Suprapubic skin (tissue), 4 donors: ENCODE measurements around the gene PSMD3.

Experiments used
- EP300 ChIP-seq: sonication (generic); formaldehyde crosslinking; IDR thresholded peaks from one replicate; pipeline ENCODE4 v1.6.1; 2017; ENCODE audit warnings: antibody characterized with exemption
- POLR2A ChIP-seq, 2 donors: fragments of 450-650 bp; IDR thresholded peaks; one replicate each; pipeline ENCODE4 v1.6.1; 2017; ENCODE audit warnings: antibody characterized with exemption in 2 of 2, mild to moderate bottlenecking in 2 of 2, moderate library complexity in 2 of 2
- POLR2AphosphoS5 ChIP-seq, 3 donors: sonication (generic); formaldehyde crosslinking; IDR thresholded peaks; one replicate each; pipeline ENCODE4 v1.6.1; 2017; ENCODE audit warnings: antibody characterized with exemption in 3 of 3
- TF ChIP-seq, protein P1 (sequence below), 2 donors: fragments of 200-600 bp in 1 of 2; fragments of 450-650 bp in 1 of 2; sonication (generic) in 1 of 2; IDR thresholded peaks; one replicate each; pipeline ENCODE4 v1.5.1; 2016 to 2019; ENCODE audit warnings: antibody characterized with exemption in 2 of 2, mild to moderate bottlenecking in 1 of 2, moderate library complexity in 1 of 2

- TF ChIP-seq, protein P1, sequence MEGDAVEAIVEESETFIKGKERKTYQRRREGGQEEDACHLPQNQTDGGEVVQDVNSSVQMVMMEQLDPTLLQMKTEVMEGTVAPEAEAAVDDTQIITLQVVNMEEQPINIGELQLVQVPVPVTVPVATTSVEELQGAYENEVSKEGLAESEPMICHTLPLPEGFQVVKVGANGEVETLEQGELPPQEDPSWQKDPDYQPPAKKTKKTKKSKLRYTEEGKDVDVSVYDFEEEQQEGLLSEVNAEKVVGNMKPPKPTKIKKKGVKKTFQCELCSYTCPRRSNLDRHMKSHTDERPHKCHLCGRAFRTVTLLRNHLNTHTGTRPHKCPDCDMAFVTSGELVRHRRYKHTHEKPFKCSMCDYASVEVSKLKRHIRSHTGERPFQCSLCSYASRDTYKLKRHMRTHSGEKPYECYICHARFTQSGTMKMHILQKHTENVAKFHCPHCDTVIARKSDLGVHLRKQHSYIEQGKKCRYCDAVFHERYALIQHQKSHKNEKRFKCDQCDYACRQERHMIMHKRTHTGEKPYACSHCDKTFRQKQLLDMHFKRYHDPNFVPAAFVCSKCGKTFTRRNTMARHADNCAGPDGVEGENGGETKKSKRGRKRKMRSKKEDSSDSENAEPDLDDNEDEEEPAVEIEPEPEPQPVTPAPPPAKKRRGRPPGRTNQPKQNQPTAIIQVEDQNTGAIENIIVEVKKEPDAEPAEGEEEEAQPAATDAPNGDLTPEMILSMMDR (IDR thresholded peaks at IDR 0.05) = no peak
- TF ChIP-seq EP300 = no peak
- no peak for TF ChIP-seq POLR2AphosphoS5 (IDR thresholded peaks at IDR 0.05)
- TF ChIP-seq POLR2A (IDR thresholded peaks at IDR 0.05) = no peak
Measured at GRCh38 chr17:40023590-40024292, 43.1 kb downstream of the PSMD3 start.
